Measurements from ENCODE around the gene CYTH3.

DNA sequence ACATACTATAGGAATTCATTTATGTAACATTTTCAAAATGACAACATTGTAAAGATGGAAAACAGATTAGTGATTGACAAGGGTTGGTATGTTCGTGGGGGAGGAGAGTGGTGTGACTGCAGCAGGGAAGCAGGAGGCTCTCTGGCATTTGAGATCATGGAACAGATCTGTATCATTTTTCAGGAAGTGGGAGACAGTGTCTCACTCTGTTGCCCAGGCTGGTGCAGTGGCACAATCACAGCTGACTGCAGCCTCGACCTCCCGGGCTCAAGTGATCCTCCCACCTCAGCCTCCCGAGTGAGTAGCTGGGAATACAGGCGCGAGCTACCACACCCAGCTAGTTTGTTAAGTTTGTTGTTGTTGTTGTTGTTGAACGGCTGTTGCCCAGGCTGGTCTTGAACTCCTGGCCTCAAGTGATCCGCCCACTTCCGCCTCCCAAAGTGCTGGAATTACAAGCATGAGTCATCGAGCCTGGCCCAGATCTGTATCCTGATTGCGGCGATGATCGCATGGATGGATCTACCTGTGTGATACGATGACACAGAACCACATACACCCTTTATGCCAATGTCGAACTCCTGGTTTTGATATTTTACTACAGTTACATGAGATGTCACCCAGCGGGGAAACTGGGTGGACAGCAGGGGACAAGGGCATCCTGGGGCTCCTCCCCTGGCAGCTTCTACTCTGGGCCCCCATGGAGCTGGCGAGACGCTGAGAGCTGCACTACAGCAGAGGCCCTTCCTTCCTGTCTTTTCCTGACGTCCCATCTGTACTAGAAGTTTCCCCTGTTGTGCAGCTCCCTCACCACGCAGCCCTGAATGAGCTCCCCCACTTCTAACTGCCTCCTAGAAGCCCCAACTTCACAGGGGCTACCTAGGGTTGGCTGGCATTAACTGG lies 12.3 kb upstream of the CYTH3 start:
- no peak for TF ChIP-seq EZH2 (IDR thresholded peaks at IDR 0.05; ENCODE audit: insufficient read depth, poor library complexity, severe bottlenecking)
- TF ChIP-seq EZH2phosphoT487 (IDR thresholded peaks at IDR 0.05; ENCODE audit: insufficient read depth, low read depth) = no peak

Data from GM23248 (cell line).